Activated CD4-positive, alpha-beta T cell treated with anti-CD3 and anti-CD28 coated beads, Interleukin-2, amount 50 U/mL, for 48 hours (primary cell): Measurements from ENCODE around the gene MXD4.
A peak's percentile ranks its signal among the peaks of the same experiment; 100 is the strongest.

ENCODE experiments used
- DNase-seq, 2 experiments: peaks; one replicate each; pipeline ENCODE4 v3.0.0-alpha.2; 2020

Gene MXD4

DNA sequence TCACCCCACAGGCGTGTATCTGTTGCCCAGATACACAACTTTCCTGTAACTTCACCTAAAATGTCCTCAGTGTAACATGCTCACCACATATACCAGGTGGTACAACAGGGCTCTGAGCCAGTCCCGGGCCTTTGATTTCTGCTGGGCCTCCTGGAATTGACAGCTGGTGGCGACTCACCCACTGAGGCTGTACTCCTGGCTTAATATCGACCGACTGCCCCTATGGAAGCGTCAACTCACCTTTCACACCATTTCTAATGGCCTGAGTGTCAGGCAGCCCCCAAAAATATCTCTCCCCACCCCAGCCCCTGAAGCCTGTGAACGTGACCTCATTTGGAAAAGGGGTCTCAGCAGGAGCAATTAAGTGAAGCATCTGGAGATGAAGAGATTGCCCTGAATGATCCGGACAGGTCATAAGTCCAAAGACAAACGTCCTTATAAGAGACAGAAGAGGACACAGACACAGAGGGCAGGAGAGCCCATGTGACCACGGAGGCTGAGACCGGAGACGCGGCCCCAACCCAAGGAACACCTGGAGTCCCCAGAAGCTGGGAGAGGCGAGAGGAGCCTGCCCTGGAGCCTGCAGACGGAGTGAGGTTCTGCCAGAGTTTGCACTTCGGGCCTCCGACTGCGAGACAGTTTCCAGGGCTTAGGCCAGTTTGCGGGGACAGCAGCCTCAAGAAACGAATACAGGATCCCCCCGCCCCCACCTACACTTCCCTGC is 12.6 kb upstream of the MXD4 start:
- DNase-seq: no peak

DNA sequence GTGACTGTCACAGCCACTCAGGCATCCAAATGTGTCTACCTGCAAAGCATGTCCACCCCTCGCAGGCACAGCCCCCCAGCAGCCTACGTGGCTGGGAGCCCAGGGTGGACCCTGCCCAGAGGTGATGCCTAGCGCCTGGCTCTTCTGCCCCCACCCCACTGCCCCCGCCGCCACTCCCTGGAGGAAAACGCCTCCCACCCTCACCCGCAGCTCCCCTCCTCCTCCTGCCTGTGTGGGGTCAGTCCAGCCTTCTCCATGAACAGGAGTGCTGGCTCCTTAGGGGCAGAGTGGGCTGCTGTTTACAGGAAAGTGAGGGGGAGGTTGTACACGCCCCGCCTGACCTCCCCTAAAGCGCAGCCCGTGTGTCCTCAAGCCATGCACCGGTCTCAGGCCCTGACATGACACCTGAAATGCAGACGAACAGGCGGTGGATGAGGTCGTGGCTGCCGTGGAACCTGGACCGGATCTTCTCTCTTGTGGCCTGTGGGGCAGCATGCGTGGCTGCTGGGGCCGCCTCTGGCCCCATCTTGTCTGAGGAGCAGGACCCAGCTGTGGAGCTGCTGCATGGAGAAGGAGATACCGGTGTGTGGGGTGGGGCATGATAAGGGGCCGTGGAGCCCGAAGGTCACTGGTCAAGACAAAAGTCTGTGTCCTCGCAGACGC is 11.9 kb upstream of the MXD4 start:
- DNase-seq: no peak

DNA sequence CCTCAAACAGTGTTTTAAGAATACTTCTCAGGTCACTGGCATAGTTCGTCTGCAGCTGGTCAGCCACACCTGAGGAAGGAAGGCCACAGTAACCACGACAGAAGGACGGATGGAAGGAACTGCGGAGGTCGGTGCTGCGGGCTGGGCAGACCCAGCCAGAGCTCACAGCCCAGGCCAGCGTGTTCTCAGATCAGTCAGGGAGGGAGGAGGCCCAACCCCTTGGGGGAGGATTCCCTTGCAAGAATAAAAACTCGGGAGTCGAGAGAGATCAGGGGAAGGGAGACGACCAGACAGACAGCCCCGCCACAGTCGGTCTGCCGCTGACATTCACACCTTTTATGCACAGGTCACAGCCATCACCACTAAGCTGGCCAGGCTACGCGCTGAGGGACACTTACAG is 11.3 kb upstream of the MXD4 start:
- no peak for DNase-seq

DNA sequence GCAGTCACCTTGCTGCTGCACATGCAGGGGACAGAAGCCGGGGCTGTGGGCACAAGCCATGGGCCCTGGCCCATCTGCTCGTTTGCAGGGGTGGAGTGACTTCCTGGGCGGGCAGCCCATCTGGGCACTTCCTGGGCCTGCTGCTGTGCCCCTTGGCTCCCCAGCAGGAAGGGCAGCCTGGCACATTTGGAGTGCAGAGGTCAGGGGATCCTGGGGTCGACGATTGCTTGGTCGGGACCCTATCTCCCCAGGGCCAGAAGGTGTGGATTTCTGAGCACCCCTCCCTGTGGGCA is 10.9 kb upstream of the MXD4 start:
- no peak for DNase-seq

DNA sequence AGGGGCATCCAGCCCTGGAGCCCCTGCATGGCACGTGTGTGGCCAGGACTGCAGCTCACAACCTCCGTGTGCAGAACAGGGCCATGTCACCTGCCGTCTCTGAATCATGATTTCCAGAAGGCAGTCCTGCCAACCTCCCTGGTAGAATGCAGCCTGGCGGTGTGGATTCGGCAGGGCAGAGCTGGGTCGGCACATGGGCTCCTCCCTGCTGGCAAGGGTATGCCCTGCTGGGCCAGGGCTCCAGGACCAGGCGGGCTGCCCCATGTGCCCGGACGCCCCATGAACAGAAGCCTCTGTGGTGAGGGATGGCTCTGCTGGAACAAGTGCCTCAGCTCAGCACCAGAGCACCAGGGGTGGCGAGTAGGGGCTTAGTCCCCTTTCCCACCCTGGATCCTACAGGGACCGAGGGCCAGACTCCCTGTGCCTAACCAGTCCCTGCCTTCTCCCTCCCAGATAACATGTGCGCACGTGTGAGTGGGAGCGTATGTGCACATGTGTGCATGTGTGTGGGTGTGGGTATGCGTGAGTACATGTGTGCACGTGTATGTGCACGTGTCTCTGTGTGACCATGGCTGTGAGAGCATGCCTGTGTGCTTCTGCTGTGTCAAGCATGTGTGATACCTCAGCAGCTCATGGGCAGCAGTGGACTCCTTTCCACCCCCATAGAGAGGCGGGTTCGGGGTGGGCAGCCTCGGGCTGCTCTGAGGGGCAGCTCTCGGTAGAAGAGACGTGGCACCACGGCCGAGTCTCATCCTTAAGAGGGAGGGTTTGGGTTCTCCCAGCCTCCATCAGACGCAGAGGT is 10.3 kb upstream of the MXD4 start:
- DNase-seq: no peak

DNA sequence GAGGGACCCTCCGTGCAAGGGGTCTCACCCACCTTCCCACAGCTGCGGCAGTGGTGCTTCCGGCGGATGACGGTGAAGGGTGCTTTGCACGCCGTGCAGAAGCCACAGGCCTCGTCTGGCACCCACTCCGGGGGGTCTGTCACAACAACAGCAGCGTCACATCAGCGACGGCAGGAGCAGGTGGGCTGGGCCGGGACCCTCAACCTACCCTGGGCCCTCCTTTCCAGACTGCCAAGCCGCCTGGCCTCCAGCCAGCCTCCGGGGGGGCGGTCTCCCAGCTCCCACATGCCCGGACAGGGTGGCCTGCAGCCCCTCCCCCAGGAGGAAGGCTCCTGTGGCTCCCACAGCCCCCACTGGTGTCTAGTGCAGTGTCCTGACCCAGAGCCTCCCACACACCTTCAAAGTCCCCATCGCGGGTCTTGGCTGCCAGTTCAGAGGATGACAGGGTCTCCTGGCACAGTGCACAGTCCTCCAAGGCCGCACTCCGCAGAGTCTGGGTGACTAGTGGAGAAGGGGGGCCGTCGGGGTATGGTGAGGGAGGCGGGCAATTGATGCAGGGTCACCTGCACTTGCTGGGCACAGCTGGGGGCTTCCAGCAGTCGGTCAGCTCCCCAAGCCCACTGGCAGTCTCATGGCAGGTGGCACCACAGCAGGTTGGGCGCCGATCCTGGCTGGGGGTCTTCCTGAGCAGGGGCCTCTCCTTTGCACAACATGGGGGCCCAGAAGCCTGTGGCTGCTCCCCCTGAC is 9.5 kb upstream of the MXD4 start:
- DNase-seq: no peak

DNA sequence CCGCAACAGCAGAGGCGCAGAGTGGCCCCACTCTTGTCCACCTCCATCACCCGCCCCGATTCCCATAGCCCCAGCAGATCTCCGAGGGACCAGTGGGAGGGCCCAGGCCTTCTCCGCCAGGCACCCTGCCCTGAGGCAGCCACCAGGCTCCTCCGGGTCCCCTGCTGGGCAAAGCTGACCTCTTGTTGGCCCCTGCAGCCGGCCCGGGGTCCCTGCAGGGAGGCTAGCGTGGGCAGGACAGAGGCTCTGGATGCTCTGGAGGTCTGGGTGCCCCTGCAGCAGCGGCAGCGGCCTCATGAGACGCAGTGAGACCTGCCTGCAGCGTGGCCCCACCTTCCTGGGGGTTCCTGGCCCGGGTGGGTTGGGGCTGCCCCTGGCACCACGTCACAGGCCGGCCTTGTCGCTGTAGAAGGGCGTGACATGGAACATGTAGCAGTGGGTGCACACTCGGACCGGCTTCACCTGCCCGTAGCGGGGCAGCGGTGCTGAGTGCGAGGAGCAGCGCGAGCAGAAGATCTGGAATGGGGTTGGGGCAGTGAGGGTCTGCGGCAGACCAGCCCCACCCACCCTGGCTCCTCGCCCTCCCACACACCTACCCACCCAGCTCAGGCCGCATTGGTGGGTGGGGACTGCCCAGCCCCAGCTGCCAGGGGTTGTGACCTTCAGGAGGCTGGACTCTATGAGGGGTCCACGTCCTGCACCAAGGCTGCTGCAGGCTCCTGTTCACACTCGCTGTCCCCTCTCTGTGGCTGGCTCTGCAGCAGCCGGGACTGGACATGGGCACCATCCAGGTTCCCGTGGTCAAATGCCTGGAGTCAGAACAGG is 8.6 kb upstream of the MXD4 start:
- no peak for DNase-seq

DNA sequence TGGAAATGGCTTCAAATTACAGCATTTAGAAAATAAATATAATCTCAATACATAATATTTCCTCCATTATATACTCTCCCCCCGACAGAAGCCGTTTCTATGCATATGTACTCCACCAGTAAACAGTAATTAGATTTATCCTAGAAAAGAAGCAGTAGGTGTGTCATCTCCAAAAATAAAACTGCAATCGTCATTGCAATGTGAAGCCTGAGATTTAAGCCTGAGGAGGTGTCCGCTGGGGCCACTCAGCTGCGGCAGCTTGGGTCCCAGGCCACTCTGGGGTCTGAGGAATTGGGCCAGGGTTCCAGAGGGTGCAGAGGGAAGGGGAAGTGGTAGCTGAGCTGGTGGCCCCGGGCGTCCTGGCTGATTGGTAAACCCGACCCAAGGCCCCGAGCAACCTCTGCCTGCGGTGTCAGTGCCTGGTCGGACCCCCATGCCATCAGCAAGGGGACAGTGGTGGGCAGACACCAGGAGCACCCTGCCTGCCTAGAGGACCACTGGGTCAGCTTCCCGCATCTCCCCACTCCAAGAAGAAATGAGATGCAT is 7.8 kb upstream of the MXD4 start:
- DNase-seq: no peak

DNA sequence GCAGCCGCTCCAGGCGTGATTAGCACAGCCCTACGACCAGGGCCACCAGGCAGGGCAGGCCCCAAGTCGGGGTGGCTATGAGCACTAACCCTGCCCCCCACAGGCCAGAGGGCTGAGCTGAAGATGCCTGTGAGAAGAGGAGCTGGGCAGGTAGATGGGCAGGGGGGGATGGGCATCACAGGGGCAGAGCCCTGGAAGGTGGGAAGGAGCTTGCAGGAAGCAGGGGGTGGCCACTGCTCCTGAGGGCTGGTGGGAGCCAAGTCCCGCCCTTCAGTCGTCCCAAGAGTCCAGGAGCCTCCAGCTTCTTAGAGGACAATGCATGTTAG is 7.3 kb upstream of the MXD4 start:
- no peak for DNase-seq

DNA sequence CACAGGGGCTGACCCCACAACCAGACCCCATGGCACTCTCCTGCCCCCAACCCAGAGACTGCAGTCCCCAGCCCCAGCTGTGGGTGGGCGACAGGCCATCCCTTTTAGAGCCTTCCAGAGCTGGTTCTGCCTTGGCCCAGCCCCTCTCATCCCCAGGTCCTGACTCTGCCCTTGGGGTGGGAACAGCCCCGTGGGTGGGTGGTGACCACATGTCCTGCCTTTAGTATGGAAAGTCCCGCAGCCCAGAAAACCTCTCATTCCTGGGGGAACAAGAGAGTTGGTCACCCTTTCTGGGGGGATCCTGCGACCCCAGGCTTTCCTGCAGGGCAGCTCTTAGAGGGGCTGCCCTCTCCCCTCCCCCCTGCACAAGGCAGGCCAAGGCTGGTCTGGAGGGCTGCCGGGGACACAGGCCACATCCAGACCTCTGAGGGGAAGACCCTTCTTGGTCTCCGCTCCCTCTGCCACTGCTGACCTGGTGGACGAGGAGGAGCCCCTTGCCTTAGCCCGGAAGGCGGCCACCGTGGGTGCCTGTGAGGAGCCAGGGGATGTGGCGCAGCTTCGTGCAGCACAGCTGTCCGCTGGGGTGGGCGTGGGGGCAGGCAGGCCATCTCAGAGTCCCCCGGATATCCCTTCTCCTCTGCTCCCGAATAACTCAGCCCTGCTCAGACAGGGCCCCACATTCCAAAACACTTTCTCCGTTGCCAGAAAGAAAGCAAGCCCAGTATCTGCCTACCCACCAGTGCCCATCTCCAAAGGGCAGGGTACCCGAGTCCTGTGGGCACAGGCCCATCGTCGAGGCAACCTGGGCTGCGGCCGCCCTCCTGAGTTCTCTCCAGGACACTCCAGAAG is 6.7 kb upstream of the MXD4 start:
- no peak for DNase-seq

DNA sequence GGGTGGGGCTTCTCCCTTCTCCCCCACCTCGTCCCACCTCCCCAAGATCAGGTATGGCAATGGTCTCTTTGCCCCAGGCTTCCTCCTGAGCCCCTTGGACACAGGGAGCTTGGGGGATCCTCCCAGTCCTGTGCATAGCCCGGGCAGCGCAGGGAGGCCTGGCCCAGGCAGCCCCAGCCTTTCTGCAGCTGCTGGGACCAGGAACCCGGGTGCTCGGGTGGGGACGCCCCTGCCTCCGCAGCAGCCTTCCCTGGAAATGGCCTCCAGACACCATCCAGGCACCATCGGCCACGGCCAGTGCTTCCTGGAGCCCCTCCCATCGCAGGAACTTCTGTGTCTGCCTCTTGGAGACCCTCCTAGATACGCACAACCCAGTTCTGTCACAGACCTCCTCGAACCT is 5.9 kb upstream of the MXD4 start:
- DNase-seq: no peak

DNA sequence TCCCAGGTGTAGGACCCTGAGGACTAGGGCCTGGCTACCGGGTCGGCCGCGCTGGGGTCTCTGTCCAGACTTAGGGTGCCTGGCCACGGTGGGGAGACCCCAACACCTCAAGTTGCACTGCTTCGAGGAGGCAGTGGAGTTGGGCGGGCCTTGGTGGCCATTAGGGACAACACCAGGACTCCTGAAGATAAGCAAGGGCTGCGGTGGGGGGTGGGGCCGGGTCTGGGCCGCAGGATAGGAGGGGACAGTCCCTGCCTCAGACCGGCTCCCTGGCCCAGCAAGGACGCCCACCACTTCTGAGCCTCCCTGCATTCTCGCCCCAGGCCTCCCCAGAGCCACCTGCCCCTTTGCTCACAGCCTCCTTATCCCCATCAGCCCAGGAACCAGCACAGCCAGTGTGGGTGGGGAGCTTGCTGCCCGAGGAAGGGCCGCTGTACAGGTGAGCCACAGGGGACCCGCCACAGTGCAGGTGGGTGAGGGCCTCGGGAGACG is 5.5 kb upstream of the MXD4 start:
- DNase-seq: no peak

DNA sequence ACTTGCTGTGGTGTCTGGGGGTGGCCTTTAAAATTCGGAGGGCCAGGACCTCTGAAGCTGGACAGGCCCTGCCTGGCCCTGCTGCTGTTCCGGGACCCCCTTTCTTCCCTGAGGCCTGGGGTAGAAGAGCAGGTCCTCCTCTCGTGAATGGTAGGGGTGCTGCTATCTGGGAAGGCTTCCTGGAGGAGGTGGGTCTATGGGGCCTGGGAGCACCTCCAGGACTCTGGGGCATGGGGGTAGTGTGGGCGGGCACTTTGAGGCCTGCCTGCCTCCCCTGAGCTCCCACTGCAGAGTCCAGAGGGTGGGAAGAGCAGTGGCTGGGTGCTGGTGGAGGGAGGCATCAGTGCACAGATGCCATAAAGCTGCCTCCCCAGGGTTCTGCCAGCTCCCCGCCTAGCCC is 4.9 kb upstream of the MXD4 start:
- DNase-seq: no peak

DNA sequence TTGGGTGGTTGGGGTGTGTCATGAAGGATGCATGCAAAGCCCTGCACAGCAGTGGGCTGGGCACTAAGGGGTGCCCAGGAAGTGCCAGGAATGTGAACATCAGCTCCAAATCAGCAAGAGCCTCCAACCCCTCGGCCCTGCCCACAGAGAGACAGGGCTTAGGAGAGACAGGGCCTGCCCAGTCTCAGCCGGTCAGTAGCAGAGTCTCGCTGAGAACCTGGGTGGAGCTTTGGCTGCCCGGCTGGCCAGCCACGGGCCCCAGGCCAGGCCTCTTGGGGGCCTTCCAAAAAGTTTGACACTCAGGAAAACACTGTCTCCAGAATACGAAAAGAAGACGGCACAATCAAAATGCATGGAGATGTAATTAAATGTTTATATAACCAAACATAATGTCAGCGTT is 4.3 kb upstream of the MXD4 start:
- no peak for DNase-seq

DNA sequence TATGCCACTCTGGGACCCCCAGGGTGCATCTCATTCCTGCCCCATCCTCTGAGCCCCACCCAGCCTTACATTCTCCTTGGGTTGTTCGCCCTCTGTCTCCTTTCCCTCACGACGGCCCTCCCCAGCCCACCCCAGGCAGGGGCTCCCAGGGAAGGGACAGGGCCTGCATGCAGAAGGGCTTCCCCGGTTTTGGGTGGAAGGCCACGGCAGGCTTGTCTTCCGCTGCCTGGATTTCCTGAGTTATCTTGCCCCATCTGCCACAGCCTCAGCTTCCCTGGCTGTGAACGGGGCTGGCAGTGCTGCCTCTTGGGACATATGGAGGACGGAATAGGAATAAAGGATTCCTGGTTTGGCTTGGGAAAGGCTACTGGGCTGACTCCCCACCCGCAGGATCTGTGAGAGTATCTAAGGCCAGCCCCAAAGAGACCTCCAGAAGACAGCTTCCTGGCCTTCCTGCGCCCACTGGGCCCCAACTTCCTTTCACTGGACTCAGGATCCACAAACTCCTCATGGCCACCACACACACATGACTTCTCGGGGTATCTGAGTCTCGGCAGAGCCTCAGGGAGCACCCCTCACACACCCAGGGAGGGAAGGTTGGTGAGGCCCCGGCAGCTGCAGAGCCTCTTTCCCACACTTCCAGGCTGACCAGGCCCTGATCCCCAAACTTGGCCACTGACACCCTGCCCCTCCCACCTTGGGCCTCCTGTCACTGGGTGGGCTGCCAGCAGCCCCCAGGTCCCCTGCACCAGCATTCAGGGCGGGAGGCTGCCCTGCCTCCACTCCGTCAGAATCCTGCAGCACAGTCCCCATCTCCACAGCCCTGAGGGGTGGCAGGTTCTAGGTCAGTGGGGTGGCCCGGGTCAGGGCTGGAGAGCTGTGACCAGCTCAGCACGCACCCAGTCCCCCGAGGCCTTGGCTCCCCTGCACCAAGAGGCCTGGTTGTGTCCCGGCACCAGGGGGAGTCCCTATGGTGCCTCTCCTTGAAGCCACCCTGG is 3.5 kb upstream of the MXD4 start:
- no peak for DNase-seq

DNA sequence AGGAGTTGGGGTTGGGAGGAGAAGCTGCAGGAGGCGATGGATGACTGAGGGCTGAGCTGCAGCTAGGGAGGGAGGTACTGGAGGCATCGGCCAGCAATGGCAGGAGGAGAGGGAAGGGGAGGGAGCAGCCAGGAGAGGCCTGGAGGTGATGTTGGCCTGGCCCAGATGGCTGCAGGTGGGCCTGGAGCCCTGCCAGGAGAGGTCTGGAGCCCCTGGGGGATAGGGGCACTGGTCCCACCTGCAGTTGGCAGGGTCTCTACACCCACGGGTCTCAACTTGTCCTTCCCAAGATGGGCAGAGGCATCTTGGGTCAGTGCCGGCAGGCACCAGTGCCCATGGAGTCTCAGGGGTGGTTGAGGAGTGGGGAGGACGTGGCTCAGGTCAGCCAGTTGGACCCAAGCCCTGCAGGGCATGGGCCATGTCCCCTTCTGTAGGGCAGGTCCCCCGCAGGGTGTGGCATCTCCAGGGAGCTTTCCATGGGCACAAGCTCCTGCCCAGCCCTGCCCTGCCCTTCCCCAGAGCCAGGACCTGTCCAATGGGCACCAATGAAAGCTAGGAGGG is 2.7 kb upstream of the MXD4 start:
- DNase-seq: no peak

DNA sequence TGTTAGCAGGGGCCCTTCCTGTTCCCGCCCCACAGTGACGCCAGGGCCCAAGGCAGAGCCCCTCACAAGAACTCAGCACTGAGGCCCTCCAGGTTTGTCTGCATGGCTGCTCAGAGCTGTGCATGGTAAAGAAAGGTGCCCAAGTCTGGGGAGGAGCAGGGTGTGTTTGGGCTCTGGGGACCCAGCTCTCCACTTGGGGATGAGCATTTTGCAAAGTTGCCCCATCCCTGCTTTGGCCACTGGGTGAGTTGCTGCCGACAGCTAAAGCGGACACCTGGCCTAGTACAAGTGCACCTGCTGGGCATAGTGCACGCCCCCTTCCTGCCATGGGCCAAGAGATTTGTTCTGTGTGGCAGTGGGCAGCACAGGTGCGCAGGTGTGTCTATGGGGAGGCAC is 2.0 kb upstream of the MXD4 start:
- DNase-seq: no peak

DNA sequence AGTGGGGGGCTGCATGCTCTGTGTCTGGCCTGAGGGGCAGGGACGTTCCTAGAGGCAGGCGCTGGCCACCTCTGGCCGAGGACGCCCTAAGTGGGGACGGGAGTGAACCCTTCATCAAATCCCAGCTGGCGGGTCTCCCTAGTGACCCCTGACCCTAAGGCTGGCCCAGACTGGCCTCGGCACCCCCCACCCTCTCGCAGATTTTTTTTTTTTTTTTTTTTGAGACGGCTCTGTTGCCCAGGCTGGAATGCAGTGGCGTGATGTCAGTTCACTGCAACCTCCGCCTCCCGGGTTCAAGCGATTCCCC is 988 bp upstream of the MXD4 start:
- DNase-seq: no peak

DNA sequence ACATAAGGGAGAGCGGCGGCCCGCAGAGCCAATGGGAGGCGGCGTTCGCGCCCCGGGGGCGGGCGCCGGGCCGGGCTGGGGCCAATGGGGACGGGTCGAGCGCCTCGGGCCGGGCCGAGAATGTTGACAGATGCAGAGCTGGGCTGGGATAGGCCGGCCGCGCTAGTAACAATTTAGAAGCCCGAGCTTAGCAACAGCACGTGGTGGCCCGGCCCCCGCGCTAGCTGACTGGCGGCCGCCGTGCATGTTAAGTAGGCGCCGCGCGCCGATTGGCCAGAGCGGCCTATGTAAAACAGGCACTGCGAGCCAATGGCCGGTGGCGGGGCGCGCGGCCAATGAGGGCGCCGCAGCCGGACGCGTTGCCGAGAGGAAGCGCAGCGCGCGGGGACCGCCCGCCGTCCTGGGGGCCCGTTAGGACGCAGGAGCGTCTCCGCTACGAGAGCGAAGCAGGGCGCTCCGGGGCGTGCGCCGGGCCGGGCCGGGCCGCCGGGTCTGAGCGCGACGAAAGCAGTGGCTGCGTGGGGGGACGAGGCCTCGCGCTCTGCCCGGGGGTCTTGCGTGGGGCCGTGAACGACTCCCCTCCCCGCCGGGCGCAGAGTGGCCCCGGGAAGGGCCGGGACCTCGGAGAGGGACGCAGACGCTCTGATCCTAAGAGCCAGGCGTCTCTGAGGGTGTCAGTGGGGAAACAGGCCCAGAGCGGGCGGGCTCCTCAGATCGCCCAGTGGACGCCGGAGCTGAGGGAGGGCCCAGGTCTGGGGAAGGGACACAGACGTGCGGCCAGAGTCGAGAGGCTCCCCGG is 435 bp upstream of the MXD4 start:
- DNase-seq: peak; percentile 95 to 96
